ENCODE data around the gene LAMA2.

DNA sequence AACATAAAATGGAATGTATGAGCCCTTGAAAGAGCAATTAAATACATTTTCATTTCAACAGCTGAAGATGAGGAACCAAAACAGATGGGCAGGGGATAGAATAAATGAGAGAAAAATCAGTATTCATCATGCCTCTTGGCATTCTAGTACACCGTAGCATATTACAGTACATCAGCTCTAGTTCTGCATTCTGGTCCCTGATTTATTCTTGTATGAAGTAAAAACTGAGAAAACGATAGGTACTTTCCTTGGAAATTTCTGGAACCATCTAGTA, 477.7 kb downstream of the LAMA2 start:
- TF ChIP-seq, protein P1, sequence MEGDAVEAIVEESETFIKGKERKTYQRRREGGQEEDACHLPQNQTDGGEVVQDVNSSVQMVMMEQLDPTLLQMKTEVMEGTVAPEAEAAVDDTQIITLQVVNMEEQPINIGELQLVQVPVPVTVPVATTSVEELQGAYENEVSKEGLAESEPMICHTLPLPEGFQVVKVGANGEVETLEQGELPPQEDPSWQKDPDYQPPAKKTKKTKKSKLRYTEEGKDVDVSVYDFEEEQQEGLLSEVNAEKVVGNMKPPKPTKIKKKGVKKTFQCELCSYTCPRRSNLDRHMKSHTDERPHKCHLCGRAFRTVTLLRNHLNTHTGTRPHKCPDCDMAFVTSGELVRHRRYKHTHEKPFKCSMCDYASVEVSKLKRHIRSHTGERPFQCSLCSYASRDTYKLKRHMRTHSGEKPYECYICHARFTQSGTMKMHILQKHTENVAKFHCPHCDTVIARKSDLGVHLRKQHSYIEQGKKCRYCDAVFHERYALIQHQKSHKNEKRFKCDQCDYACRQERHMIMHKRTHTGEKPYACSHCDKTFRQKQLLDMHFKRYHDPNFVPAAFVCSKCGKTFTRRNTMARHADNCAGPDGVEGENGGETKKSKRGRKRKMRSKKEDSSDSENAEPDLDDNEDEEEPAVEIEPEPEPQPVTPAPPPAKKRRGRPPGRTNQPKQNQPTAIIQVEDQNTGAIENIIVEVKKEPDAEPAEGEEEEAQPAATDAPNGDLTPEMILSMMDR (IDR thresholded peaks at IDR 0.05): no peak
- TF ChIP-seq RFX5 (IDR thresholded peaks at IDR 0.05; ENCODE audit: low read length) (no peak), SMC3 (IDR thresholded peaks at IDR 0.05; ENCODE audit: low read depth, low read length) (no peak), REST (IDR thresholded peaks at IDR 0.05; ENCODE audit: low read depth, low read length) (no peak), USF2 (IDR thresholded peaks at IDR 0.05; ENCODE audit: borderline replicate concordance, low read depth, low read length) (no peak), MAX (IDR thresholded peaks at IDR 0.05; ENCODE audit: low read depth) (no peak), GATA2 (CRISPR knock-in tag; IDR thresholded peaks at IDR 0.05) (no peak), POLR2AphosphoS5 (IDR thresholded peaks at IDR 0.05; ENCODE audit: low read depth, low read length) (no peak), JUND (IDR thresholded peaks at IDR 0.05) (no peak)

Data from SK-N-SH (cell line).